A673 (cell line): ENCODE measurements around the gene SLC29A3. TPM values are rescaled to one million over a fixed set of nuclear protein-coding genes. Genes with fewer than 3 reads are reported as not detected.

Experiments used
- BruUV-seq: library from RNA; stranded (reverse); fragments of 400-500 nt; replicated peaks from 2 replicates; lab custom pipeline; 2021; lab: Mats Ljungman, UMichigan
- CTCF ChIA-PET: fragments of 300-600 bp; sonication (Branson Sonifier 250); formaldehyde crosslinking; loops from one replicate; lab custom pipeline; 2022; ENCODE audit warnings: antibody characterized with exemption; lab: Charles Lee
- POLR2A ChIA-PET: fragments of 300-600 bp; sonication (Branson Sonifier 250); formaldehyde crosslinking; loops from one replicate; lab custom pipeline; 2022; ENCODE audit warnings: antibody characterized with exemption; ENCODE audit not compliant: low non-redundant PET; lab: Charles Lee
- DNase-seq: peaks from one replicate; pipeline ENCODE4 v3.0.0-alpha.2; 2015; ENCODE audit warnings: low spot score
- H3K27ac ChIP-seq: fragments of 200-600 bp; sonication (generic); 2 replicates; pipeline ENCODE4 v1.5.1; 2016; ENCODE audit warnings: mixed run types, low read depth, mild to moderate bottlenecking, mixed read lengths, antibody characterized with exemption, low read length; ENCODE audit not compliant: poor library complexity, severe bottlenecking
- H3K27me3 ChIP-seq: fragments of 200-600 bp; sonication (generic); replicated peaks from 2 replicates; pipeline ENCODE4 v1.6.1; 2017; ENCODE audit warnings: mixed run types, low read depth, mild to moderate bottlenecking, mixed read lengths, antibody characterized with exemption, low read length; ENCODE audit not compliant: insufficient read depth, poor library complexity
- H3K36me3 ChIP-seq: fragments of 200-600 bp; sonication (generic); 2 replicates; pipeline ENCODE4 v1.6.1; 2016; ENCODE audit warnings: mixed run types, mild to moderate bottlenecking, mixed read lengths, antibody characterized with exemption, low read length; ENCODE audit not compliant: insufficient read depth, poor library complexity, severe bottlenecking
- H3K4me1 ChIP-seq: fragments of 200-600 bp; sonication (generic); 2 replicates; pipeline ENCODE4 v1.6.1; 2017; ENCODE audit warnings: mixed run types, mild to moderate bottlenecking, mixed read lengths, antibody characterized with exemption, low read length; ENCODE audit not compliant: insufficient read depth, poor library complexity, severe bottlenecking
- H3K4me3 ChIP-seq: fragments of 200-600 bp; sonication (generic); 2 replicates; pipeline ENCODE4 v1.5.1; 2016; ENCODE audit warnings: low read depth, mixed run types, mild to moderate bottlenecking, mixed read lengths, low read length; ENCODE audit not compliant: poor library complexity, severe bottlenecking
- H3K9me3 ChIP-seq: fragments of 200-600 bp; sonication (generic); 2 replicates; pipeline ENCODE4 v1.6.1; 2016; ENCODE audit warnings: mixed run types, low read depth, mild to moderate bottlenecking, mixed read lengths, antibody characterized with exemption, low read length; ENCODE audit not compliant: poor library complexity, severe bottlenecking
- CTCF ChIP-seq: fragments of 300-800, 200-600 bp; sonication (generic); conservative IDR thresholded peaks from 2 replicates; pipeline ENCODE4 v1.5.1; 2017; ENCODE audit warnings: low read depth, mild to moderate bottlenecking, antibody characterized with exemption, low read length, moderate library complexity, mixed read lengths
- EZH2 ChIP-seq: fragments of 200-600 bp; sonication (generic); IDR thresholded peaks from 2 replicates; pipeline ENCODE4 v1.6.1; 2017; ENCODE audit warnings: borderline replicate concordance, low read depth, mild to moderate bottlenecking, mixed read lengths, antibody characterized with exemption, low read length; ENCODE audit not compliant: poor library complexity, severe bottlenecking
- intact Hi-C: fragments of 100-400 bp; cut with micrococcal nuclease; formaldehyde crosslinking; loops from one replicate; pipeline ENCODE4 v1.10.0; 2022; ENCODE audit not compliant: unreplicated experiment
- total RNA-seq: library from RNA; stranded (reverse); gene quantifications from 2 replicates; pipeline ENCODE4 v1.2.3, GENCODE V29; 2021

SLC29A3 gene
- total RNA-seq, 1 experiment from 2014 or later: 6.1 TPM

GRCh38 chr10:71343392-71343773, 24.3 kb downstream of the SLC29A3 start:
- intact Hi-C loops: no loop called here
- CTCF ChIA-PET: interaction anchor here (0.5 kb wide), 1 partner anchor 685 kb away, joined by 3 read pairs; no protein-coding TSS in a partner anchor
- H3K4me3 ChIP-seq: no peak overlapping the region

GRCh38 chr10:71344154-71344925, 25.3 kb downstream of the SLC29A3 start:
- Histone ChIP-seq H3K36me3 (no peaks in the 10 kb centered on the region), H3K9me3 (no peaks in the 10 kb centered on the region), H3K27ac (no peak overlapping the region), H3K4me3 (no peak overlapping the region), H3K4me1 (no peaks in the 10 kb centered on the region), H3K27me3 (no peaks in the 10 kb centered on the region)
- BruUV-seq: no TSS peak
- POLR2A ChIA-PET: no interaction called here
- CTCF ChIA-PET: interaction anchor here (0.5 kb wide), 1 partner anchor 686 kb away, joined by 3 read pairs; no protein-coding TSS in a partner anchor
- DNase-seq: no peak
- TF ChIP-seq EZH2 (no peak), CTCF (no peak)
- intact Hi-C loops: no loop called here

More at GRCh38 chr10:71343392-71343773, 24.3 kb downstream of the SLC29A3 start:
- no peaks in the 10 kb centered on the region for H3K27me3 ChIP-seq
- H3K4me1 ChIP-seq: no peaks in the 10 kb centered on the region
- H3K9me3 ChIP-seq: no peaks in the 10 kb centered on the region
- TF ChIP-seq CTCF: no peak
- no peak for TF ChIP-seq EZH2
- BruUV-seq: no TSS peak
- POLR2A ChIA-PET: no interaction called here
- H3K27ac ChIP-seq: no peak overlapping the region
- DNase-seq: no peak
- no peaks in the 10 kb centered on the region for H3K36me3 ChIP-seq

- Histone ChIP-seq H3K4me1 (no peaks in the 10 kb centered on the region), H3K4me3 (no peak overlapping the region), H3K27ac (no peak overlapping the region), H3K27me3 (no peaks in the 10 kb centered on the region), H3K36me3 (no peaks in the 10 kb centered on the region), H3K9me3 (no peaks in the 10 kb centered on the region)
- BruUV-seq: no TSS peak
- intact Hi-C loops: no loop called here
- no peak for TF ChIP-seq EZH2
- no peak for TF ChIP-seq CTCF
- CTCF ChIA-PET: no interaction called here
- DNase-seq: no peak
- POLR2A ChIA-PET: no interaction called here
Observed at GRCh38 chr10:71344993-71345480, 26.0 kb downstream of the SLC29A3 start.
